ENCODE results near the gene EMX1. TPM values are rescaled to one million over a fixed set of nuclear protein-coding genes. Genes with fewer than 3 reads are reported as not detected.

Gene EMX1
- total RNA-seq, 1 experiment from 2014 or later = not detected

DNA sequence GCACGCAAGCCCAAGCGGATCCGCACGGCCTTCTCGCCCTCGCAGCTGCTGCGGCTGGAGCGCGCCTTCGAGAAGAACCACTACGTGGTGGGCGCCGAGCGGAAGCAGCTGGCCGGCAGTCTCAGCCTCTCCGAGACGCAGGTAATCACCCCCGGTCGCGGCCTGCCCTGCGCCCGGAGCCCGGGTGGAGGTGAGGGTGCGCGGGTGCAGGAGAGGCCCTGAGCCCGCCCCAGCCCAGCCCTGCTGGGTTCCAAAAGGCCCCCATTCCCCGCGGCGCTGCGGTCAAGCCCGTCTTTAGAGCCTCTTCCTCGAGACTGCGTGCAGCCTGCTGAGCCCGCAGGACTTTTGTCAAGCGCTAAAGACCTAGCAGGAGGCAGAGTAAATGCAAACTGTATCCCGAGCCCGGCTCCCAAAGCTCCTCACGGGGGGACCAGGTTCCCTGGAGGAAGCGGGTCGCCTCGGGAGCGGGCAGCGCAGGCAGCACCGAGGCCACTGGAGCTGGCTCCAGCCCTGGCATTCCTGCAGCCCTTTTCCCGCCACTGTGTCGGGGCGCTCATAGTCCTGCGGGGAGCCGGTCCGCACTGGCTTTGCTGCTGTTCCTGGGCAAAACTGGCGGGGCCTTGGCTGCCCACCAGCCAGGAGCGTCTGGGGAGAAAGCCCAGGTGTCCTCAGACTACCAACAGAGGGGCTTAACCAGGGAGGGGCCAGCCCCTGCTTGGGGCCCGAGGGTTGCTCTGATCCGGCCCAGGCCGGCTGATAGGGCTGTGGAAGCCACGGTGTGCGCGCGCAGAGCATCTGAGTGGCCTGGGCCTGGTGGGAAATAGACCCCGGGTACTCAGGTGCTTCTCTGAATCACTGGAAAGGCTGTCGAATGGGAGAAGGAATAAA, 7.3 kb downstream of the EMX1 start:
- H3K79me2 ChIP-seq (ENCODE audit: low read depth) = no peaks in the 10 kb centered on the region
- peaks cover 100% of the 10 kb centered on the region for H3K27me3 ChIP-seq (ENCODE audit: insufficient read depth, low read depth)
- no peaks in the 10 kb centered on the region for H4K20me1 ChIP-seq (ENCODE audit: insufficient read depth)
- DNase-seq = no peak
- H2AFZ ChIP-seq = no peak overlapping the region
- intact Hi-C loops (cut with micrococcal nuclease; ENCODE audit: unreplicated experiment) = no loop called here
- POLR2A ChIA-PET (ENCODE audit: unreplicated experiment) = no interaction called here
- no peaks in the 10 kb centered on the region for H3K4me1 ChIP-seq (replicated peaks; ENCODE audit: insufficient read depth)
- TF ChIP-seq, protein P1, sequence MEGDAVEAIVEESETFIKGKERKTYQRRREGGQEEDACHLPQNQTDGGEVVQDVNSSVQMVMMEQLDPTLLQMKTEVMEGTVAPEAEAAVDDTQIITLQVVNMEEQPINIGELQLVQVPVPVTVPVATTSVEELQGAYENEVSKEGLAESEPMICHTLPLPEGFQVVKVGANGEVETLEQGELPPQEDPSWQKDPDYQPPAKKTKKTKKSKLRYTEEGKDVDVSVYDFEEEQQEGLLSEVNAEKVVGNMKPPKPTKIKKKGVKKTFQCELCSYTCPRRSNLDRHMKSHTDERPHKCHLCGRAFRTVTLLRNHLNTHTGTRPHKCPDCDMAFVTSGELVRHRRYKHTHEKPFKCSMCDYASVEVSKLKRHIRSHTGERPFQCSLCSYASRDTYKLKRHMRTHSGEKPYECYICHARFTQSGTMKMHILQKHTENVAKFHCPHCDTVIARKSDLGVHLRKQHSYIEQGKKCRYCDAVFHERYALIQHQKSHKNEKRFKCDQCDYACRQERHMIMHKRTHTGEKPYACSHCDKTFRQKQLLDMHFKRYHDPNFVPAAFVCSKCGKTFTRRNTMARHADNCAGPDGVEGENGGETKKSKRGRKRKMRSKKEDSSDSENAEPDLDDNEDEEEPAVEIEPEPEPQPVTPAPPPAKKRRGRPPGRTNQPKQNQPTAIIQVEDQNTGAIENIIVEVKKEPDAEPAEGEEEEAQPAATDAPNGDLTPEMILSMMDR (conservative IDR thresholded peaks at IDR 0.05) = no peak
- TF ChIP-seq EZH2 (IDR thresholded peaks at IDR 0.05; ENCODE audit: low read depth) = no peak
- no peaks in the 10 kb centered on the region for H3K36me3 ChIP-seq (ENCODE audit: low read depth)
- H3K4me3 ChIP-seq = no peak overlapping the region
- no TSS peak for BruUV-seq (replicated peaks)
- H3K4me2 ChIP-seq = no peak overlapping the region
- no peak overlapping the region for H3K27ac ChIP-seq
- CTCF ChIA-PET = no interaction called here
- H3K9me3 ChIP-seq (ENCODE audit: insufficient read depth, low read depth) = no peaks in the 10 kb centered on the region
- no peaks in the 10 kb centered on the region for H3K9me2 ChIP-seq (ENCODE audit: insufficient read depth)
- H3F3A ChIP-seq (ENCODE audit: insufficient read depth, low read depth) = no peaks in the 10 kb centered on the region

DNA sequence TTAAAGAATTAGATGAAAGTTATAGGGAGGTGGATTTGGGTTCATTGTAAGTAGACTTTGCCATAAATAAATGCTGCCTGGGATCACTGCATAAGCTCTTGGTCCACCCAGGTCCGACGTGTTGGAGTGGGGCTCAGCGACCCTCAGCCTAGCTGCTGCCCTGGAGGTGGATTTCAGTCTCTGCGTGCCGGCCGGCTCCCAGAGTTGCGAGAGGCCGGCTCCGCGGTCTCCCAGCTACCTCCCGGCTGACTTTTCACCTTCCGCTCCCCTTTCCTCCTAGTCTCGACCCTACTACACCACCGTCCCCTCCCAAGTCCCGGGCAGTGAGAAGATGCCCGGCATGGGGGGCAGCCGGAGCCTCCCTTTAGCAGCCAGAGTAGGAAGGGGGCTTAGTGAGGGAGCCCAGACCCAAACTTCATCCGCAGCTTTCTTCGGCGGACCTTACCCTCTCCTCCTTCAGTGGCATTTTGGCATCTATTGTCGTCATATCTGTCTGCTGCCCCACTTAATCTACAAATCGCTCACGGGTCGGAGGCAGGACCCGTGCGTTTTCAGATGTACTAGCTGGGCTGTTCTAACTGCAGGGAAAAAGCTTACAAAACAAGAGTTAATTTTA, 8.1 kb downstream of the EMX1 start:
- H3K36me3 ChIP-seq (ENCODE audit: low read depth) = no peaks in the 10 kb centered on the region
- no peaks in the 10 kb centered on the region for H3K4me1 ChIP-seq (replicated peaks; ENCODE audit: insufficient read depth)
- H2AFZ ChIP-seq = no peak overlapping the region
- no peaks in the 10 kb centered on the region for H3K9me3 ChIP-seq (ENCODE audit: insufficient read depth, low read depth)
- no peaks in the 10 kb centered on the region for H3K79me2 ChIP-seq (ENCODE audit: low read depth)
- no peak overlapping the region for H3K27ac ChIP-seq
- ChIA-PET POLR2A (ENCODE audit: unreplicated experiment) (no interaction called here), CTCF (no interaction called here)
- TF ChIP-seq, protein P1 (conservative IDR thresholded peaks at IDR 0.05) = no peak
- TF ChIP-seq EZH2 (IDR thresholded peaks at IDR 0.05; ENCODE audit: low read depth) = no peak
- intact Hi-C loops (cut with micrococcal nuclease; ENCODE audit: unreplicated experiment) = no loop called here
- peaks cover 98% of the 10 kb centered on the region for H3K27me3 ChIP-seq (ENCODE audit: insufficient read depth, low read depth)
- no peak overlapping the region for H3K4me2 ChIP-seq
- no peak overlapping the region for H3K4me3 ChIP-seq
- DNase-seq = no peak
- no TSS peak for BruUV-seq (replicated peaks)
- no peaks in the 10 kb centered on the region for H4K20me1 ChIP-seq (ENCODE audit: insufficient read depth)
- H3K9me2 ChIP-seq (ENCODE audit: insufficient read depth) = no peaks in the 10 kb centered on the region
- no peaks in the 10 kb centered on the region for H3F3A ChIP-seq (ENCODE audit: insufficient read depth, low read depth)

- no TSS peak for BruUV-seq (replicated peaks)
- TF ChIP-seq EZH2 (IDR thresholded peaks at IDR 0.05; ENCODE audit: low read depth) = no peak
- TF ChIP-seq, protein P1 (conservative IDR thresholded peaks at IDR 0.05) = no peak
- CTCF ChIA-PET = no interaction called here
Observed at GRCh38 chr2:72926368-72926767, 9.0 kb downstream of the EMX1 start.

More at GRCh38 chr2:72926368-72926767, 9.0 kb downstream of the EMX1 start:
- intact Hi-C loops (cut with micrococcal nuclease; ENCODE audit: unreplicated experiment) = no loop called here
- Histone ChIP-seq H3K27me3 (ENCODE audit: insufficient read depth, low read depth) (peaks cover 95% of the 10 kb centered on the region), H3F3A (ENCODE audit: insufficient read depth, low read depth) (no peaks in the 10 kb centered on the region), H3K4me2 (no peak overlapping the region), H3K4me3 (no peak overlapping the region), H2AFZ (no peak overlapping the region), H4K20me1 (ENCODE audit: insufficient read depth) (no peaks in the 10 kb centered on the region), H3K4me1 (replicated peaks; ENCODE audit: insufficient read depth) (no peaks in the 10 kb centered on the region), H3K9me2 (ENCODE audit: insufficient read depth) (no peaks in the 10 kb centered on the region), H3K79me2 (ENCODE audit: low read depth) (no peaks in the 10 kb centered on the region), H3K9me3 (ENCODE audit: insufficient read depth, low read depth) (no peaks in the 10 kb centered on the region), H3K27ac (no peak overlapping the region), H3K36me3 (ENCODE audit: low read depth) (no peaks in the 10 kb centered on the region)
- DNase-seq = no peak
- POLR2A ChIA-PET (ENCODE audit: unreplicated experiment) = no interaction called here
